ENCODE data around the gene TMBIM4.

TMBIM4 gene

DNA sequence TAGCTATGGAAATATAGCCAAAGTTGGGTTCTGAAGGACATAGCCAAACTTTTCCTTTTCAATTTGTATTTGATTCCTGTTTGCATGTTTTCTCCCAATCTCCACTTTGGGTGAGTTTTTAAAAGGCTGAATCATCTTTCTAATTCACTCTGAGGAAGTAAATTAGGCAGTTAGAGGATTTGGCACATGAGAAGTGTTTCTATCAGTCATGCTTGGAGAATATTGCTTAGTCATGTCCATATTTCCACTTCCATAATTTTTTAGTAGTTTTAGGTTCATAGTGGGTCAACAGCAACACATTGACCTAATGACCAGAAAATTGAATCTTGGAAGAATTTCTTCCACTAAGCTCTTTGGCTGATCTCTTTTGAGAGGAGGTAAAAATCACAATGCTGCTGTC lies 41.0 kb upstream of the TMBIM4 start (continued):
- TF ChIP-seq, protein P1, sequence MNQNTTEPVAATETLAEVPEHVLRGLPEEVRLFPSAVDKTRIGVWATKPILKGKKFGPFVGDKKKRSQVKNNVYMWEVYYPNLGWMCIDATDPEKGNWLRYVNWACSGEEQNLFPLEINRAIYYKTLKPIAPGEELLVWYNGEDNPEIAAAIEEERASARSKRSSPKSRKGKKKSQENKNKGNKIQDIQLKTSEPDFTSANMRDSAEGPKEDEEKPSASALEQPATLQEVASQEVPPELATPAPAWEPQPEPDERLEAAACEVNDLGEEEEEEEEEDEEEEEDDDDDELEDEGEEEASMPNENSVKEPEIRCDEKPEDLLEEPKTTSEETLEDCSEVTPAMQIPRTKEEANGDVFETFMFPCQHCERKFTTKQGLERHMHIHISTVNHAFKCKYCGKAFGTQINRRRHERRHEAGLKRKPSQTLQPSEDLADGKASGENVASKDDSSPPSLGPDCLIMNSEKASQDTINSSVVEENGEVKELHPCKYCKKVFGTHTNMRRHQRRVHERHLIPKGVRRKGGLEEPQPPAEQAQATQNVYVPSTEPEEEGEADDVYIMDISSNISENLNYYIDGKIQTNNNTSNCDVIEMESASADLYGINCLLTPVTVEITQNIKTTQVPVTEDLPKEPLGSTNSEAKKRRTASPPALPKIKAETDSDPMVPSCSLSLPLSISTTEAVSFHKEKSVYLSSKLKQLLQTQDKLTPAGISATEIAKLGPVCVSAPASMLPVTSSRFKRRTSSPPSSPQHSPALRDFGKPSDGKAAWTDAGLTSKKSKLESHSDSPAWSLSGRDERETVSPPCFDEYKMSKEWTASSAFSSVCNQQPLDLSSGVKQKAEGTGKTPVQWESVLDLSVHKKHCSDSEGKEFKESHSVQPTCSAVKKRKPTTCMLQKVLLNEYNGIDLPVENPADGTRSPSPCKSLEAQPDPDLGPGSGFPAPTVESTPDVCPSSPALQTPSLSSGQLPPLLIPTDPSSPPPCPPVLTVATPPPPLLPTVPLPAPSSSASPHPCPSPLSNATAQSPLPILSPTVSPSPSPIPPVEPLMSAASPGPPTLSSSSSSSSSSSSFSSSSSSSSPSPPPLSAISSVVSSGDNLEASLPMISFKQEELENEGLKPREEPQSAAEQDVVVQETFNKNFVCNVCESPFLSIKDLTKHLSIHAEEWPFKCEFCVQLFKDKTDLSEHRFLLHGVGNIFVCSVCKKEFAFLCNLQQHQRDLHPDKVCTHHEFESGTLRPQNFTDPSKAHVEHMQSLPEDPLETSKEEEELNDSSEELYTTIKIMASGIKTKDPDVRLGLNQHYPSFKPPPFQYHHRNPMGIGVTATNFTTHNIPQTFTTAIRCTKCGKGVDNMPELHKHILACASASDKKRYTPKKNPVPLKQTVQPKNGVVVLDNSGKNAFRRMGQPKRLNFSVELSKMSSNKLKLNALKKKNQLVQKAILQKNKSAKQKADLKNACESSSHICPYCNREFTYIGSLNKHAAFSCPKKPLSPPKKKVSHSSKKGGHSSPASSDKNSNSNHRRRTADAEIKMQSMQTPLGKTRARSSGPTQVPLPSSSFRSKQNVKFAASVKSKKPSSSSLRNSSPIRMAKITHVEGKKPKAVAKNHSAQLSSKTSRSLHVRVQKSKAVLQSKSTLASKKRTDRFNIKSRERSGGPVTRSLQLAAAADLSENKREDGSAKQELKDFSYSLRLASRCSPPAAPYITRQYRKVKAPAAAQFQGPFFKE (tag by site-specific recombination; IDR thresholded peaks at IDR 0.05; ENCODE audit: borderline replicate concordance) = no peak
- TF ChIP-seq, protein P2, sequence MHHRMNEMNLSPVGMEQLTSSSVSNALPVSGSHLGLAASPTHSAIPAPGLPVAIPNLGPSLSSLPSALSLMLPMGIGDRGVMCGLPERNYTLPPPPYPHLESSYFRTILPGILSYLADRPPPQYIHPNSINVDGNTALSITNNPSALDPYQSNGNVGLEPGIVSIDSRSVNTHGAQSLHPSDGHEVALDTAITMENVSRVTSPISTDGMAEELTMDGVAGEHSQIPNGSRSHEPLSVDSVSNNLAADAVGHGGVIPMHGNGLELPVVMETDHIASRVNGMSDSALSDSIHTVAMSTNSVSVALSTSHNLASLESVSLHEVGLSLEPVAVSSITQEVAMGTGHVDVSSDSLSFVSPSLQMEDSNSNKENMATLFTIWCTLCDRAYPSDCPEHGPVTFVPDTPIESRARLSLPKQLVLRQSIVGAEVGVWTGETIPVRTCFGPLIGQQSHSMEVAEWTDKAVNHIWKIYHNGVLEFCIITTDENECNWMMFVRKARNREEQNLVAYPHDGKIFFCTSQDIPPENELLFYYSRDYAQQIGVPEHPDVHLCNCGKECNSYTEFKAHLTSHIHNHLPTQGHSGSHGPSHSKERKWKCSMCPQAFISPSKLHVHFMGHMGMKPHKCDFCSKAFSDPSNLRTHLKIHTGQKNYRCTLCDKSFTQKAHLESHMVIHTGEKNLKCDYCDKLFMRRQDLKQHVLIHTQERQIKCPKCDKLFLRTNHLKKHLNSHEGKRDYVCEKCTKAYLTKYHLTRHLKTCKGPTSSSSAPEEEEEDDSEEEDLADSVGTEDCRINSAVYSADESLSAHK (tag by site-specific recombination; IDR thresholded peaks at IDR 0.05) = no peak
- TF ChIP-seq KLF7 (tag by site-specific recombination; IDR thresholded peaks at IDR 0.05; ENCODE audit: borderline replicate concordance) = no peak
- TF ChIP-seq ZNF266 (tag by site-specific recombination; IDR thresholded peaks at IDR 0.05; ENCODE audit: low read depth) = no peak
- TF ChIP-seq, protein P3, sequence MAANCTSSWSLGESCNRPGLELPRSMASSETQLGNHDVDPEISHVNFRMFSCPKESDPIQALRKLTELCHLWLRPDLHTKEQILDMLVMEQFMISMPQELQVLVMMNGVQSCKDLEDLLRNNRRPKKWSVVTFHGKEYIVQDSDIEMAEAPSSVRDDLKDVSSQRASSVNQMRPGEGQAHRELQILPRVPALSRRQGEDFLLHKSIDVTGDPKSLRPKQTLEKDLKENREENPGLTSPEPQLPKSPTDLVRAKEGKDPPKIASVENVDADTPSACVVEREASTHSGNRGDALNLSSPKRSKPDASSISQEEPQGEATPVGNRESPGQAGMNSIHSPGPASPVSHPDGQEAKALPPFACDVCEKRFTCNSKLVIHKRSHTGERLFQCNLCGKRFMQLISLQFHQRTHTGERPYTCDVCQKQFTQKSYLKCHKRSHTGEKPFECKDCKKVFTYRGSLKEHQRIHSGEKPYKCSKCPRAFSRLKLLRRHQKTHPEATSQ (tag by site-specific recombination; IDR thresholded peaks at IDR 0.05) = no peak
- TF ChIP-seq, protein P4, sequence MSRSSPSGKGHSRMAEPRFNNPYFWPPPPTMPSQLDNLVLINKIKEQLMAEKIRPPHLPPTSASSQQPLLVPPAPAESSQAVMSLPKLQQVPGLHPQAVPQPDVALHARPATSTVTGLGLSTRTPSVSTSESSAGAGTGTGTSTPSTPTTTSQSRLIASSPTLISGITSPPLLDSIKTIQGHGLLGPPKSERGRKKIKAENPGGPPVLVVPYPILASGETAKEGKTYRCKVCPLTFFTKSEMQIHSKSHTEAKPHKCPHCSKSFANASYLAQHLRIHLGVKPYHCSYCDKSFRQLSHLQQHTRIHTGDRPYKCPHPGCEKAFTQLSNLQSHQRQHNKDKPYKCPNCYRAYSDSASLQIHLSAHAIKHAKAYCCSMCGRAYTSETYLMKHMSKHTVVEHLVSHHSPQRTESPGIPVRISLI (tag by site-specific recombination; IDR thresholded peaks at IDR 0.05) = no peak
- TF ChIP-seq KLF8 (tag by site-specific recombination; IDR thresholded peaks at IDR 0.05) = no peak
- no peak for TF ChIP-seq SP2 (tag by site-specific recombination; IDR thresholded peaks at IDR 0.05)
- TF ChIP-seq ZNF223 (tag by site-specific recombination; IDR thresholded peaks at IDR 0.05) = no peak
- TF ChIP-seq, protein P5, sequence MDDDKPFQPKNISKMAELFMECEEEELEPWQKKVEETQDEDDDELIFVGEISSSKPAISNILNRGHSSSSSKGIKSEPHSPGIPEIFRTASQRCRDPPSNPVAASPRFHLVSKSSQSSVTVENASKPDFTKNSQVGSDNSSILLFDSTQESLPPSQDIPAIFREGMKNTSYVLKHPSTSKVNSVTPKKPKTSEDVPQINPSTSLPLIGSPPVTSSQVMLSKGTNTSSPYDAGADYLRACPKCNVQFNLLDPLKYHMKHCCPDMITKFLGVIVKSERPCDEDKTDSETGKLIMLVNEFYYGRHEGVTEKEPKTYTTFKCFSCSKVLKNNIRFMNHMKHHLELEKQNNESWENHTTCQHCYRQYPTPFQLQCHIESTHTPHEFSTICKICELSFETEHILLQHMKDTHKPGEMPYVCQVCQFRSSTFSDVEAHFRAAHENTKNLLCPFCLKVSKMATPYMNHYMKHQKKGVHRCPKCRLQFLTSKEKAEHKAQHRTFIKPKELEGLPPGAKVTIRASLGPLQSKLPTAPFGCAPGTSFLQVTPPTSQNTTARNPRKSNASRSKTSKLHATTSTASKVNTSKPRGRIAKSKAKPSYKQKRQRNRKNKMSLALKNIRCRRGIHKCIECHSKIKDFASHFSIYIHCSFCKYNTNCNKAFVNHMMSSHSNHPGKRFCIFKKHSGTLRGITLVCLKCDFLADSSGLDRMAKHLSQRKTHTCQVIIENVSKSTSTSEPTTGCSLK (tag by site-specific recombination; IDR thresholded peaks at IDR 0.05) = no peak
- TF ChIP-seq MZF1 (tag by site-specific recombination; IDR thresholded peaks at IDR 0.05; ENCODE audit: borderline replicate concordance) = no peak
- TF ChIP-seq MYNN (tag by site-specific recombination; IDR thresholded peaks at IDR 0.05; ENCODE audit: borderline replicate concordance) = no peak
- no peak for TF ChIP-seq ZNF76 (tag by site-specific recombination; IDR thresholded peaks at IDR 0.05; ENCODE audit: borderline replicate concordance, low read depth)

DNA sequence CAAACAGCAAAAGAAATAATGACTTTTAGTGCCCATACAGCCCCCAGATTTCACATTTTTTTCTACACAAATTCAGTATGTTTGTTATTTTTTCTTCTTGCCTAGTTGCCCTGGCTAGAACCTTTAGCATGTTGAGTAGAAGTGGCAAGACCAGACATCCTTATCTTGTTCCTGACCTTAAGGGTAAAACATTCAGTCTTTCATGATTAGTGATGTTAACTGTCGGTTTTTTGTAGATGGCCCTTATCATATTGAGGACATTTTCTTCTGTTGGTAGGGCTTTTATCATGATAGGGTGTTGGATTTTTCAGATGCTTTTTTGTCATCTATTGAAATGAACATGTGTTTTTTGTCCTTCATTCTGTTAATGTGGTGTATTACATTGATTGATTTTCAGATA lies 36.3 kb upstream of the TMBIM4 start:
- ChIA-PET POLR2A (no interaction called here), CTCF (no interaction called here)
- TF ChIP-seq KLF1 (tag by site-specific recombination; IDR thresholded peaks at IDR 0.05) = no peak
- TF ChIP-seq ZNF530 (tag by site-specific recombination; IDR thresholded peaks at IDR 0.05; ENCODE audit: low read depth) = no peak
- TF ChIP-seq ZFHX2 (tag by site-specific recombination; conservative IDR thresholded peaks at IDR 0.05) = no peak
- TF ChIP-seq ZNF248 (tag by site-specific recombination; IDR thresholded peaks at IDR 0.05) = no peak
- TF ChIP-seq ZNF830 (tag by site-specific recombination; IDR thresholded peaks at IDR 0.05; ENCODE audit: low read depth) = no peak
- no peak for TF ChIP-seq ZNF48 (tag by site-specific recombination; IDR thresholded peaks at IDR 0.05)
- no peak for TF ChIP-seq ZNF555 (tag by site-specific recombination; conservative IDR thresholded peaks at IDR 0.05)
- TF ChIP-seq KLF7 (tag by site-specific recombination; IDR thresholded peaks at IDR 0.05; ENCODE audit: borderline replicate concordance) = no peak
- TF ChIP-seq ZNF140 (tag by site-specific recombination; IDR thresholded peaks at IDR 0.05) = no peak
- TF ChIP-seq SETDB1 (IDR thresholded peaks at IDR 0.05; ENCODE audit: insufficient read length, low read length) = no peak
- TF ChIP-seq ZEB2 (tag by site-specific recombination; IDR thresholded peaks at IDR 0.05) = no peak
- TF ChIP-seq ZNF514 (tag by site-specific recombination; IDR thresholded peaks at IDR 0.05) = no peak
- no peaks in the 10 kb centered on the region for H3K36me3 ChIP-seq (ENCODE audit: control insufficient read depth in 2 of 2, insufficient read depth in 1 of 2, low read length in 2 of 2)
- no peaks in the 10 kb centered on the region for H3K4me1 ChIP-seq (ENCODE audit: control insufficient read depth, insufficient read depth, low read length)
- H3K4me3 ChIP-seq (ENCODE audit: low read depth, low read length) = no peak overlapping the region
- no peaks in the 10 kb centered on the region for H3K9me3 ChIP-seq (ENCODE audit: control insufficient read depth, insufficient read depth, low read depth, low read length)
- no peak overlapping the region for H3K27ac ChIP-seq (ENCODE audit: extremely low read depth, low read depth, low read length)
